A673 (cell line): Measurements from ENCODE around the gene RAB3C.

ENCODE experiments used
- EZH2 ChIP-seq: fragments of 200-600 bp; sonication (generic); IDR thresholded peaks from 2 replicates; pipeline ENCODE4 v1.6.1; 2017; ENCODE audit warnings: borderline replicate concordance, low read depth, mild to moderate bottlenecking, mixed read lengths, antibody characterized with exemption, low read length; ENCODE audit not compliant: poor library complexity, severe bottlenecking
- TF ChIP-seq, protein P1 (sequence below): fragments of 300-800, 200-600 bp; sonication (generic); conservative IDR thresholded peaks from 2 replicates; pipeline ENCODE4 v1.5.1; 2017; ENCODE audit warnings: low read depth, mild to moderate bottlenecking, antibody characterized with exemption, low read length, moderate library complexity, mixed read lengths

DNA sequence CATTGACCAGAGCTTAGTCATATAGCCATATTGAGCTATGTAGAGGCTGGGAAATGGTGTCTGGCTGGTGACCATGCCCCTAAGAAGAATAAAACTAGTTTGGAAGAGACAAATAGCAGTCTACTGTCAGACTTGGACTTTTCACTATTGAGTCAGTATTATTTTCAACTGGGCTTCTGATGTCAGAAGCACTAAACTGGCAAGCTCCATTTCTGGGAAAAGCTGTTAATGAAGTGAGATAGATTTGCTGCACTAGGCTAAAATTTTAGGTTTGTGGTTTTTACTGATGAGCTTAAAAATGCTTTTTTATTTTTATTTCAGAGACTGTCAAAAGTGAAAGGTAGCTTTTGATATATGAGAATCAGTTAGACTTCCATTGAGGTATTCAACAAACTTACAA lies 220.2 kb downstream of the RAB3C start:
- TF ChIP-seq, protein P1, sequence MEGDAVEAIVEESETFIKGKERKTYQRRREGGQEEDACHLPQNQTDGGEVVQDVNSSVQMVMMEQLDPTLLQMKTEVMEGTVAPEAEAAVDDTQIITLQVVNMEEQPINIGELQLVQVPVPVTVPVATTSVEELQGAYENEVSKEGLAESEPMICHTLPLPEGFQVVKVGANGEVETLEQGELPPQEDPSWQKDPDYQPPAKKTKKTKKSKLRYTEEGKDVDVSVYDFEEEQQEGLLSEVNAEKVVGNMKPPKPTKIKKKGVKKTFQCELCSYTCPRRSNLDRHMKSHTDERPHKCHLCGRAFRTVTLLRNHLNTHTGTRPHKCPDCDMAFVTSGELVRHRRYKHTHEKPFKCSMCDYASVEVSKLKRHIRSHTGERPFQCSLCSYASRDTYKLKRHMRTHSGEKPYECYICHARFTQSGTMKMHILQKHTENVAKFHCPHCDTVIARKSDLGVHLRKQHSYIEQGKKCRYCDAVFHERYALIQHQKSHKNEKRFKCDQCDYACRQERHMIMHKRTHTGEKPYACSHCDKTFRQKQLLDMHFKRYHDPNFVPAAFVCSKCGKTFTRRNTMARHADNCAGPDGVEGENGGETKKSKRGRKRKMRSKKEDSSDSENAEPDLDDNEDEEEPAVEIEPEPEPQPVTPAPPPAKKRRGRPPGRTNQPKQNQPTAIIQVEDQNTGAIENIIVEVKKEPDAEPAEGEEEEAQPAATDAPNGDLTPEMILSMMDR, result no peak
- TF ChIP-seq EZH2, result no peak
